ENCODE measurements around the gene CCDC121. TPM values are rescaled to one million over a fixed set of nuclear protein-coding genes. Genes with fewer than 3 reads are reported as not detected.

The CCDC121 gene
- 5.4 TPM for polyA plus RNA-seq (ENCODE audit: insufficient read length)

GRCh38 chr2:27628767-27629709, at the start of gene CCDC121, which contains the start of gene GPN1:
Gene CCDC121 (minus strand): TSS chr2:27629012. CDS start chr2:27627799, 1,213 bp downstream.
Gene GPN1 (plus strand): TSS chr2:27629050. CDS start chr2:27629059, 9 bp downstream.
- peak; percentile 50 for DNase-seq (ENCODE audit: low read depth)

GRCh38 chr2:27672723-27673486, 44.1 kb upstream of the CCDC121 start:
- no peak for DNase-seq (ENCODE audit: low read depth)

- no peak for DNase-seq (ENCODE audit: low read depth)
Measured at GRCh38 chr2:27671235-27671634, 42.4 kb upstream of the CCDC121 start.

- DNase-seq (ENCODE audit: low read depth) = no peak
Measured at GRCh38 chr2:27667446-27667845, 38.6 kb upstream of the CCDC121 start.

- no peak for DNase-seq (ENCODE audit: low read depth)
Measured at GRCh38 chr2:27664622-27665363, 36.0 kb upstream of the CCDC121 start.

- DNase-seq (ENCODE audit: low read depth) = no peak
Measured at GRCh38 chr2:27664154-27664574, 35.4 kb upstream of the CCDC121 start.

- DNase-seq (ENCODE audit: low read depth) = peak; percentile 60
Measured at GRCh38 chr2:27663285-27664153, 34.7 kb upstream of the CCDC121 start, which contains the start of the genes SLC4A1AP and SUPT7L. Gene SLC4A1AP (plus strand): TSS chr2:27663889. CDS start chr2:27663915, 26 bp downstream. Gene SUPT7L (minus strand): TSS chr2:27663614. CDS start chr2:27662192, 1,422 bp downstream.

GRCh38 chr2:27661371-27661770, 32.6 kb upstream of the CCDC121 start:
- no peak for DNase-seq (ENCODE audit: low read depth)

GRCh38 chr2:27655155-27655951, 26.5 kb upstream of the CCDC121 start:
- DNase-seq (ENCODE audit: low read depth) = no peak

- DNase-seq (ENCODE audit: low read depth) = no peak
Measured at GRCh38 chr2:27653397-27653796, 24.6 kb upstream of the CCDC121 start.

GRCh38 chr2:27652790-27653189, 24.0 kb upstream of the CCDC121 start:
- DNase-seq (ENCODE audit: low read depth) = no peak

GRCh38 chr2:27652341-27652740, 23.5 kb upstream of the CCDC121 start:
- no peak for DNase-seq (ENCODE audit: low read depth)

GRCh38 chr2:27651056-27651455, 22.2 kb upstream of the CCDC121 start:
- DNase-seq (ENCODE audit: low read depth) = no peak

GRCh38 chr2:27647737-27648136, 18.9 kb upstream of the CCDC121 start:
- DNase-seq (ENCODE audit: low read depth) = no peak

GRCh38 chr2:27647289-27647688, 18.5 kb upstream of the CCDC121 start:
- no peak for DNase-seq (ENCODE audit: low read depth)

GRCh38 chr2:27645197-27645596, 16.4 kb upstream of the CCDC121 start:
- no peak for DNase-seq (ENCODE audit: low read depth)

GRCh38 chr2:27640722-27641245, 12.0 kb upstream of the CCDC121 start:
- DNase-seq (ENCODE audit: low read depth) = no peak

GRCh38 chr2:27638709-27639108, 9.9 kb upstream of the CCDC121 start:
- DNase-seq (ENCODE audit: low read depth) = no peak

GRCh38 chr2:27638037-27638637, 9.3 kb upstream of the CCDC121 start:
- DNase-seq (ENCODE audit: low read depth) = no peak
